ENCODE data around the gene LAMB1. TPM values are rescaled to one million over a fixed set of nuclear protein-coding genes. Genes with fewer than 3 reads are reported as not detected.

LAMB1 gene
- total and polyA plus RNA-seq, 2 of the 13 experiments (the other 11 are each of a cell fraction or from before 2014, with no cell fraction given) = 109 to 124 TPM

GRCh38 chr7:108034586-108034985, 31.6 kb upstream of the LAMB1 start (continued):
- TF ChIP-seq EHMT2 (IDR thresholded peaks at IDR 0.05; ENCODE audit: borderline replicate concordance, low read depth, low read length) (no peak), ARID2 (CRISPR knock-in tag; IDR thresholded peaks at IDR 0.05; ENCODE audit: borderline replicate concordance) (no peak), ZNF251 (CRISPR knock-in tag; IDR thresholded peaks at IDR 0.05) (no peak), ZNF468 (CRISPR knock-in tag; IDR thresholded peaks at IDR 0.05) (no peak), REL (CRISPR knock-in tag; conservative IDR thresholded peaks at IDR 0.05) (no peak), AHDC1 (CRISPR knock-in tag; IDR thresholded peaks at IDR 0.05; ENCODE audit: borderline replicate concordance) (peak; percentile 65; the same call in 1 of the 2 replicates), MXI1 (IDR thresholded peaks at IDR 0.05; ENCODE audit: borderline replicate concordance, low read depth, low read length) (no peak), GATAD1 (CRISPR knock-in tag; IDR thresholded peaks at IDR 0.05) (no peak), ARNTL (CRISPR knock-in tag; IDR thresholded peaks at IDR 0.05) (no peak), ATF7 (IDR thresholded peaks at IDR 0.05) (no peak), ATF7 (CRISPR knock-in tag; IDR thresholded peaks at IDR 0.05) (no peak), ZMYM3 (CRISPR knock-in tag; IDR thresholded peaks at IDR 0.05) (no peak), ARHGAP35 (CRISPR knock-in tag; IDR thresholded peaks at IDR 0.05; ENCODE audit: borderline replicate concordance) (no peak), ZNF784 (CRISPR knock-in tag; IDR thresholded peaks at IDR 0.05; ENCODE audit: borderline replicate concordance) (no peak), PRMT3 (CRISPR knock-in tag; IDR thresholded peaks at IDR 0.05; ENCODE audit: borderline replicate concordance, low read depth) (no peak), BORCS8-MEF2B (CRISPR knock-in tag; IDR thresholded peaks at IDR 0.05) (no peak), CEBPB (IDR thresholded peaks at IDR 0.05; ENCODE audit: borderline replicate concordance, low read depth, low read length) (peak; percentile 76), WIZ (CRISPR knock-in tag; IDR thresholded peaks at IDR 0.05) (no peak)
- TF ChIP-seq, protein P1, sequence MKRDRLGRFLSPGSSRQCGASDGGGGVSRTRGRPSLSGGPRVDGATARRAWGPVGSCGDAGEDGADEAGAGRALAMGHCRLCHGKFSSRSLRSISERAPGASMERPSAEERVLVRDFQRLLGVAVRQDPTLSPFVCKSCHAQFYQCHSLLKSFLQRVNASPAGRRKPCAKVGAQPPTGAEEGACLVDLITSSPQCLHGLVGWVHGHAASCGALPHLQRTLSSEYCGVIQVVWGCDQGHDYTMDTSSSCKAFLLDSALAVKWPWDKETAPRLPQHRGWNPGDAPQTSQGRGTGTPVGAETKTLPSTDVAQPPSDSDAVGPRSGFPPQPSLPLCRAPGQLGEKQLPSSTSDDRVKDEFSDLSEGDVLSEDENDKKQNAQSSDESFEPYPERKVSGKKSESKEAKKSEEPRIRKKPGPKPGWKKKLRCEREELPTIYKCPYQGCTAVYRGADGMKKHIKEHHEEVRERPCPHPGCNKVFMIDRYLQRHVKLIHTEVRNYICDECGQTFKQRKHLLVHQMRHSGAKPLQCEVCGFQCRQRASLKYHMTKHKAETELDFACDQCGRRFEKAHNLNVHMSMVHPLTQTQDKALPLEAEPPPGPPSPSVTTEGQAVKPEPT (CRISPR knock-in tag; IDR thresholded peaks at IDR 0.05; ENCODE audit: low read depth) = no peak
- TF ChIP-seq, protein P2, sequence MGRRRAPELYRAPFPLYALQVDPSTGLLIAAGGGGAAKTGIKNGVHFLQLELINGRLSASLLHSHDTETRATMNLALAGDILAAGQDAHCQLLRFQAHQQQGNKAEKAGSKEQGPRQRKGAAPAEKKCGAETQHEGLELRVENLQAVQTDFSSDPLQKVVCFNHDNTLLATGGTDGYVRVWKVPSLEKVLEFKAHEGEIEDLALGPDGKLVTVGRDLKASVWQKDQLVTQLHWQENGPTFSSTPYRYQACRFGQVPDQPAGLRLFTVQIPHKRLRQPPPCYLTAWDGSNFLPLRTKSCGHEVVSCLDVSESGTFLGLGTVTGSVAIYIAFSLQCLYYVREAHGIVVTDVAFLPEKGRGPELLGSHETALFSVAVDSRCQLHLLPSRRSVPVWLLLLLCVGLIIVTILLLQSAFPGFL (CRISPR knock-in tag; IDR thresholded peaks at IDR 0.05) = no peak
- TF ChIP-seq, protein P3, sequence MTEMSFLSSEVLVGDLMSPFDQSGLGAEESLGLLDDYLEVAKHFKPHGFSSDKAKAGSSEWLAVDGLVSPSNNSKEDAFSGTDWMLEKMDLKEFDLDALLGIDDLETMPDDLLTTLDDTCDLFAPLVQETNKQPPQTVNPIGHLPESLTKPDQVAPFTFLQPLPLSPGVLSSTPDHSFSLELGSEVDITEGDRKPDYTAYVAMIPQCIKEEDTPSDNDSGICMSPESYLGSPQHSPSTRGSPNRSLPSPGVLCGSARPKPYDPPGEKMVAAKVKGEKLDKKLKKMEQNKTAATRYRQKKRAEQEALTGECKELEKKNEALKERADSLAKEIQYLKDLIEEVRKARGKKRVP (CRISPR knock-in tag; IDR thresholded peaks at IDR 0.05) = no peak

All from HepG2 (cell line).